DND-41 (cell line): Measurements from ENCODE around the gene RBFOX1.

Source experiments
- ATAC-seq: fragments of 200-7000 bp; cut with Tn5 transposase; 3 replicates; pipeline ENCODE4 v1.9.1; 2021; ENCODE audit warnings: low read depth; ENCODE audit not compliant: insufficient read depth
- DNase-seq: peaks from one replicate; pipeline ENCODE4 v3.0.0-alpha.2; 2020
- H2AFZ ChIP-seq: 2 replicates; pipeline ENCODE4 v1.6.0; 2012; ENCODE audit warnings: low read depth, low read length
- H3K27ac ChIP-seq: 2 replicates; pipeline ENCODE4 v1.5.1; 2012; ENCODE audit warnings: low read length, inconsistent platforms
- H3K27me3 ChIP-seq: fragments of 200-600 bp; sonication (generic); 2 replicates; pipeline ENCODE4 v1.6.0; 2012; ENCODE audit warnings: low read length, mild to moderate bottlenecking, inconsistent platforms; ENCODE audit not compliant: insufficient read depth, poor library complexity
- H3K36me3 ChIP-seq: 2 replicates; pipeline ENCODE4 v1.5.1; 2012; ENCODE audit warnings: low read length, inconsistent platforms; ENCODE audit not compliant: insufficient read depth
- H3K4me1 ChIP-seq: 2 replicates; pipeline ENCODE4 v1.5.1; 2012; ENCODE audit warnings: mild to moderate bottlenecking, low read length; ENCODE audit not compliant: insufficient read depth
- H3K4me2 ChIP-seq: 2 replicates; pipeline ENCODE4 v1.6.0; 2012; ENCODE audit warnings: mild to moderate bottlenecking, moderate library complexity, low read length, inconsistent platforms; ENCODE audit not compliant: insufficient read depth
- H3K4me3 ChIP-seq, 2 experiments: fragments of 200-600 bp in 1 of 2; shearing (Covaris generic) in 1 of 2; 2 replicates each; pipeline ENCODE4 v1.5.1; 2012 to 2016; ENCODE audit warnings: inconsistent platforms in 2 of 2, low read length in 2 of 2, mild to moderate bottlenecking in 2 of 2, low read depth in 1 of 2, moderate library complexity in 1 of 2
- H3K79me2 ChIP-seq: 2 replicates; pipeline ENCODE4 v1.6.0; 2012; ENCODE audit warnings: low read length, inconsistent platforms; ENCODE audit not compliant: insufficient read depth
- H3K9ac ChIP-seq: 2 replicates; pipeline ENCODE4 v1.6.0; 2012; ENCODE audit warnings: low read depth, mild to moderate bottlenecking, inconsistent platforms, low read length, moderate library complexity
- H3K9me3 ChIP-seq: 2 replicates; pipeline ENCODE4 v1.5.1; 2012; ENCODE audit warnings: low read length, moderate library complexity, mild to moderate bottlenecking, inconsistent platforms; ENCODE audit not compliant: insufficient read depth, severe bottlenecking
- H4K20me1 ChIP-seq: 2 replicates; pipeline ENCODE4 v1.6.0; 2012; ENCODE audit warnings: low read length; ENCODE audit not compliant: insufficient read depth
- CTCF ChIP-seq: IDR thresholded peaks from 2 replicates; pipeline ENCODE4 v1.5.1; 2012; ENCODE audit warnings: borderline replicate concordance, low read length, moderate library complexity, mild to moderate bottlenecking; ENCODE audit not compliant: poor library complexity, severe bottlenecking; ENCODE audit errors: extremely low read depth
- EZH2 ChIP-seq: IDR thresholded peaks from 3 replicates; pipeline ENCODE4 v1.6.1; 2012; ENCODE audit warnings: borderline replicate concordance, low read depth, mild to moderate bottlenecking, moderate library complexity, low read length, inconsistent platforms; ENCODE audit not compliant: severe bottlenecking

Gene RBFOX1

GRCh38 chr16:7378024-7378695 is 45.5 kb downstream of the RBFOX1 start:
- no peak for DNase-seq
- Histone ChIP-seq H3K27me3 (no peaks in the 10 kb centered on the region), H4K20me1 (no peaks in the 10 kb centered on the region), H3K9ac (no peak overlapping the region), H3K4me3 (no peak overlapping the region), H3K4me2 (no peak overlapping the region), H3K4me1 (no peaks in the 10 kb centered on the region), H3K36me3 (no peaks in the 10 kb centered on the region), H2AFZ (no peak overlapping the region), H3K9me3 (no peaks in the 10 kb centered on the region), H3K27ac (no peak overlapping the region), H3K79me2 (no peaks in the 10 kb centered on the region)
- no peak for ATAC-seq
- no peak for TF ChIP-seq CTCF

GRCh38 chr16:7380441-7380840 is 47.8 kb downstream of the RBFOX1 start:
- Histone ChIP-seq H3K79me2 (no peaks in the 10 kb centered on the region), H3K27me3 (no peaks in the 10 kb centered on the region), H3K27ac (no peak overlapping the region), H4K20me1 (no peaks in the 10 kb centered on the region), H3K4me1 (no peaks in the 10 kb centered on the region), H2AFZ (no peak overlapping the region), H3K36me3 (no peaks in the 10 kb centered on the region), H3K9ac (no peak overlapping the region), H3K4me3 (no peak overlapping the region), H3K9me3 (no peaks in the 10 kb centered on the region), H3K4me2 (no peak overlapping the region)
- DNase-seq (no peak), ATAC-seq (no peak)
- no peak for TF ChIP-seq EZH2
- no peak for TF ChIP-seq CTCF

- no peaks in the 10 kb centered on the region for H3K79me2 ChIP-seq
- TF ChIP-seq CTCF: no peak
- TF ChIP-seq EZH2: no peak
- ATAC-seq (no peak), DNase-seq (no peak)
- H3K27ac ChIP-seq: no peak overlapping the region
- H3K9ac ChIP-seq: no peak overlapping the region
- H3K4me1 ChIP-seq: no peaks in the 10 kb centered on the region
- no peak overlapping the region for H3K4me3 ChIP-seq
- H3K9me3 ChIP-seq: no peaks in the 10 kb centered on the region
- H2AFZ ChIP-seq: no peak overlapping the region
- H3K36me3 ChIP-seq: no peaks in the 10 kb centered on the region
- H3K27me3 ChIP-seq: no peaks in the 10 kb centered on the region
- H4K20me1 ChIP-seq: no peaks in the 10 kb centered on the region
- H3K4me2 ChIP-seq: no peak overlapping the region
Observed at GRCh38 chr16:7380911-7381310, 48.3 kb downstream of the RBFOX1 start.

- H3K79me2 ChIP-seq: no peaks in the 10 kb centered on the region
- H3K9me3 ChIP-seq: no peaks in the 10 kb centered on the region
- H3K27me3 ChIP-seq: no peaks in the 10 kb centered on the region
- TF ChIP-seq EZH2 (no peak), CTCF (no peak)
- no peak overlapping the region for H3K9ac ChIP-seq
- no peak overlapping the region for H3K27ac ChIP-seq
- ATAC-seq (no peak), DNase-seq (no peak)
- no peak overlapping the region for H2AFZ ChIP-seq
- no peak overlapping the region for H3K4me2 ChIP-seq
- no peak overlapping the region for H3K4me3 ChIP-seq
- H4K20me1 ChIP-seq: no peaks in the 10 kb centered on the region
- no peaks in the 10 kb centered on the region for H3K36me3 ChIP-seq
- no peaks in the 10 kb centered on the region for H3K4me1 ChIP-seq
Observed at GRCh38 chr16:7381671-7382070, 49.0 kb downstream of the RBFOX1 start.
